ENCODE results near the gene DENND1A. TPM values are rescaled to one million over a fixed set of nuclear protein-coding genes. Genes with fewer than 3 reads are reported as not detected.

DENND1A gene
- total and polyA plus RNA-seq, 2 of the 13 experiments (the other 11 are each of a cell fraction or from before 2014, with no cell fraction given): 14.8 to 30.1 TPM

- POLR2A ChIA-PET: no interaction called here
- in situ Hi-C loops (cut with HindIII; ENCODE audit: extremely low pct_ligation_motif_present, low pct_unique_long_range_greater_than_20kb): no loop called here
- no peak for ATAC-seq
- CTCF ChIA-PET (ENCODE audit: low intra/inter-chr PET ratio, low total read pairs): interaction anchor here (3.1 kb wide), 1 partner anchor 29 kb away, joined by 35 read pairs; the partner anchor contains the start of gene CRB2
- Histone ChIP-seq H3K4me2 (ENCODE audit: low read depth, low read length) (no peak overlapping the region), H3K9me3 (ENCODE audit: low read length) (no peaks in the 10 kb centered on the region), H3K27ac (ENCODE audit: extremely low read length, insufficient read depth, low read length) (no peak overlapping the region), H2AFZ (ENCODE audit: low read length) (no peak overlapping the region), H3K79me2 (ENCODE audit: insufficient read depth, low read length) (no peaks in the 10 kb centered on the region), H3K4me1 (ENCODE audit: insufficient read depth, low read length) (no peaks in the 10 kb centered on the region), H3K36me3 (replicated peaks in 1 of 2; ENCODE audit: control insufficient read depth in 1 of 2, insufficient read depth in 2 of 2, low read length in 2 of 2) (peaks cover 0 to 2% of the 10 kb centered on the region in 2 experiments; a peak in 3 of 5 replicates), H4K20me1 (ENCODE audit: insufficient read depth, low read length) (peaks cover 5% of the 10 kb centered on the region; the same call in 1 of the 2 replicates), H3K4me3 (replicated peaks in 1 of 3; ENCODE audit: insufficient read depth in 1 of 3, low read depth in 2 of 3, low read length in 3 of 3) (no peak overlapping the region), H3K9ac (ENCODE audit: insufficient read depth, low read depth, low read length) (no peak overlapping the region), H3K27me3 (ENCODE audit: control insufficient read depth in 1 of 2, insufficient read depth in 2 of 2, low read length in 2 of 2) (no peaks in the 10 kb centered on the region)
- intact Hi-C loops (cut with micrococcal nuclease; ENCODE audit: unreplicated experiment): no loop called here
- no peak for TF ChIP-seq HHEX (CRISPR knock-in tag; IDR thresholded peaks at IDR 0.05)
- TF ChIP-seq LBX2 (CRISPR knock-in tag; IDR thresholded peaks at IDR 0.05; ENCODE audit: borderline replicate concordance): no peak
- no peak for TF ChIP-seq ZBTB39 (CRISPR knock-in tag; IDR thresholded peaks at IDR 0.05)
- TF ChIP-seq BCL3 (CRISPR knock-in tag; IDR thresholded peaks at IDR 0.05): no peak
- TF ChIP-seq MAFG (CRISPR knock-in tag; IDR thresholded peaks at IDR 0.05): no peak
- BruUV-seq (replicated peaks): no TSS peak
- no peak for FAIRE-seq
- no peak for DNase-seq (ENCODE audit: low spot score)
- 93% methylated on average over 18 of the region's 27 CpGs for WGBS (ENCODE audit: low lambda C conversion rate)
Measured at GRCh38 chr9:123383512-123384170, 546.3 kb downstream of the DENND1A start.
